H9 (cell line): ENCODE results near the gene MB. TPM values are rescaled to one million over a fixed set of nuclear protein-coding genes. Genes with fewer than 3 reads are reported as not detected.

Experiments used
- DNase-seq: peaks from one replicate; pipeline ENCODE4 v3.0.0-alpha.2; 2017
- H2AFZ ChIP-seq: one replicate; pipeline ENCODE4 v1.6.1; 2013; ENCODE audit warnings: mild to moderate bottlenecking, low read length, control low read depth, moderate library complexity
- H2AK5ac ChIP-seq: 2 replicates; pipeline ENCODE4 v1.6.1; 2013; ENCODE audit warnings: low read length, control low read depth, mixed read lengths; ENCODE audit not compliant: insufficient read length
- H2BK120ac ChIP-seq: one replicate; pipeline ENCODE4 v1.6.1; 2013; ENCODE audit warnings: low read depth, mild to moderate bottlenecking, low read length, control low read depth, inconsistent platforms; ENCODE audit not compliant: poor library complexity, severe bottlenecking
- H2BK12ac ChIP-seq: 2 replicates; pipeline ENCODE4 v1.6.1; 2013; ENCODE audit warnings: low read length, control low read depth, mixed read lengths, low read depth; ENCODE audit not compliant: insufficient read length
- H2BK15ac ChIP-seq: 2 replicates; pipeline ENCODE4 v1.6.1; 2013; ENCODE audit warnings: low read depth, low read length, control low read depth
- H2BK20ac ChIP-seq: one replicate; pipeline ENCODE4 v1.6.1; 2013; ENCODE audit warnings: low read depth, mild to moderate bottlenecking, low read length, control low read depth, inconsistent platforms; ENCODE audit not compliant: poor library complexity, severe bottlenecking
- H2BK5ac ChIP-seq: 2 replicates; pipeline ENCODE4 v1.6.1; 2013; ENCODE audit warnings: low read length, control low read depth, mixed read lengths; ENCODE audit not compliant: insufficient read length
- H3K14ac ChIP-seq: 2 replicates; pipeline ENCODE4 v1.6.1; 2013; ENCODE audit warnings: low read length, control low read depth; ENCODE audit not compliant: insufficient read depth
- H3K18ac ChIP-seq: 2 replicates; pipeline ENCODE4 v1.6.1; 2013; ENCODE audit warnings: low read depth, mild to moderate bottlenecking, mixed read lengths, low read length, control low read depth; ENCODE audit not compliant: insufficient read length
- H3K23ac ChIP-seq: 2 replicates; pipeline ENCODE4 v1.6.1; 2013; ENCODE audit warnings: low read length, control low read depth, mixed read lengths, low read depth; ENCODE audit not compliant: insufficient read length
- H3K23me2 ChIP-seq: 2 replicates; pipeline ENCODE4 v1.6.1; 2013; ENCODE audit warnings: low read depth, mild to moderate bottlenecking, mixed read lengths, low read length, control low read depth; ENCODE audit not compliant: insufficient read length, poor library complexity, severe bottlenecking
- H3K27ac ChIP-seq: 2 replicates; pipeline ENCODE4 v1.5.1; 2013; ENCODE audit warnings: low read length, control low read depth, mixed read lengths, low read depth; ENCODE audit not compliant: insufficient read length
- H3K27me3 ChIP-seq: 2 replicates; pipeline ENCODE4 v1.6.1; 2013; ENCODE audit warnings: low read length, control low read depth, inconsistent platforms; ENCODE audit not compliant: insufficient read depth
- H3K4ac ChIP-seq: 2 replicates; pipeline ENCODE4 v1.6.1; 2013; ENCODE audit warnings: low read depth, mild to moderate bottlenecking, control low read depth, inconsistent platforms, low read length, moderate library complexity
- H3K4me1 ChIP-seq: 2 replicates; pipeline ENCODE4 v1.6.1; 2013; ENCODE audit warnings: low read length, control low read depth, inconsistent platforms; ENCODE audit not compliant: insufficient read depth
- H3K4me2 ChIP-seq: 2 replicates; pipeline ENCODE4 v1.6.1; 2013; ENCODE audit warnings: low read length, control low read depth, mixed read lengths; ENCODE audit not compliant: insufficient read length, insufficient read depth
- H3K56ac ChIP-seq: 2 replicates; pipeline ENCODE4 v1.6.1; 2013; ENCODE audit warnings: low read depth, mild to moderate bottlenecking, mixed read lengths, low read length, control low read depth; ENCODE audit not compliant: insufficient read length
- H3K79me1 ChIP-seq: 2 replicates; pipeline ENCODE4 v1.6.1; 2013; ENCODE audit warnings: low read depth, mild to moderate bottlenecking, moderate library complexity, low read length, control low read depth, inconsistent platforms; ENCODE audit not compliant: insufficient read depth, poor library complexity, severe bottlenecking
- H3K79me2 ChIP-seq: 2 replicates; pipeline ENCODE4 v1.6.1; 2013; ENCODE audit warnings: low read length, control low read depth, inconsistent platforms; ENCODE audit not compliant: insufficient read depth
- H3K9ac ChIP-seq: 2 replicates; pipeline ENCODE4 v1.6.1; 2013; ENCODE audit warnings: low read length, control low read depth, mixed read lengths; ENCODE audit not compliant: insufficient read length; ENCODE audit errors: extremely low read depth
- H3K9me3 ChIP-seq: one replicate; pipeline ENCODE4 v1.6.1; 2013; ENCODE audit warnings: low read depth, low read length, inconsistent platforms; ENCODE audit not compliant: control insufficient read depth
- H3T11ph ChIP-seq: one replicate; pipeline ENCODE4 v1.6.1; 2013; ENCODE audit warnings: mild to moderate bottlenecking, low read length, control low read depth, inconsistent platforms
- H4K20me1 ChIP-seq: one replicate; pipeline ENCODE4 v1.6.1; 2013; ENCODE audit not compliant: control insufficient read depth, insufficient read length, insufficient read depth
- H4K5ac ChIP-seq: 2 replicates; pipeline ENCODE4 v1.6.1; 2013; ENCODE audit warnings: low read depth, mild to moderate bottlenecking, mixed read lengths, low read length, control low read depth; ENCODE audit not compliant: insufficient read length
- H4K8ac ChIP-seq: replicated peaks from 2 replicates; pipeline ENCODE4 v1.6.1; 2013; ENCODE audit warnings: low read length, control low read depth, mixed read lengths, low read depth; ENCODE audit not compliant: insufficient read length
- H4K91ac ChIP-seq: 2 replicates; pipeline ENCODE4 v1.6.1; 2013; ENCODE audit warnings: low read depth, mild to moderate bottlenecking, moderate library complexity, mixed read lengths, low read length, control low read depth; ENCODE audit not compliant: insufficient read length
- H3K27ac Mint-ChIP-seq, 3 experiments: 2 replicates in 2 of 3; 3 replicates in 1 of 3; pipeline ENCODE4 v1.8.0; 2020 to 2021; ENCODE audit warnings: mixed read lengths in 3 of 3, mild to moderate bottlenecking in 1 of 3, moderate library complexity in 1 of 3
- H3K27me3 Mint-ChIP-seq: 2 replicates; pipeline ENCODE4 v1.8.0; 2021; ENCODE audit warnings: low read depth, mild to moderate bottlenecking, moderate library complexity, mixed read lengths
- H3K36me3 Mint-ChIP-seq, 3 experiments: 2 replicates in 2 of 3; 3 replicates in 1 of 3; pipeline ENCODE4 v1.8.0; 2020 to 2021; ENCODE audit warnings: low read depth in 3 of 3, mixed read lengths in 3 of 3; ENCODE audit not compliant: insufficient read depth in 1 of 3
- H3K4me1 Mint-ChIP-seq, 2 experiments: 2 replicates each; pipeline ENCODE4 v1.8.0; 2020; ENCODE audit warnings: mixed read lengths in 2 of 2
- H3K4me3 Mint-ChIP-seq, 2 experiments: 2 replicates in 1 of 2; 3 replicates in 1 of 2; pipeline ENCODE4 v1.8.0; 2020 to 2021; ENCODE audit warnings: mild to moderate bottlenecking in 2 of 2, mixed read lengths in 2 of 2, moderate library complexity in 1 of 2
- H3K9me3 Mint-ChIP-seq, 2 experiments: 2 replicates in 1 of 2; 3 replicates in 1 of 2; pipeline ENCODE4 v1.8.0; 2020; ENCODE audit warnings: mild to moderate bottlenecking in 2 of 2, mixed read lengths in 2 of 2, moderate library complexity in 1 of 2
- WGBS: extraction: QIAGEN DNeasy Blood & Tissue Kit; methylation state at CpG from one replicate; pipeline ENCODE4 v1.1.7; 2013; ENCODE audit warnings: missing lambda C conversion rate, low lambda C conversion rate, mixed read lengths; ENCODE audit not compliant: insufficient read length; ENCODE audit errors: extremely low coverage; 5-methylcytosine and 5-hydroxymethylcytosine counted together
- total RNA-seq: library from RNA; stranded (reverse); gene quantifications from 2 replicates; pipeline ENCODE4 v1.2.1, GENCODE V29; 2021
- TF ChIP-seq, protein P1 (sequence below): fragments of 200-600 bp; sonication (generic); conservative IDR thresholded peaks from 3 replicates; pipeline ENCODE4 v1.8.0; 2021; ENCODE audit warnings: antibody characterized with exemption, mild to moderate bottlenecking

Gene MB
- total RNA-seq, 1 experiment from 2014 or later: 0.55 TPM

DNA sequence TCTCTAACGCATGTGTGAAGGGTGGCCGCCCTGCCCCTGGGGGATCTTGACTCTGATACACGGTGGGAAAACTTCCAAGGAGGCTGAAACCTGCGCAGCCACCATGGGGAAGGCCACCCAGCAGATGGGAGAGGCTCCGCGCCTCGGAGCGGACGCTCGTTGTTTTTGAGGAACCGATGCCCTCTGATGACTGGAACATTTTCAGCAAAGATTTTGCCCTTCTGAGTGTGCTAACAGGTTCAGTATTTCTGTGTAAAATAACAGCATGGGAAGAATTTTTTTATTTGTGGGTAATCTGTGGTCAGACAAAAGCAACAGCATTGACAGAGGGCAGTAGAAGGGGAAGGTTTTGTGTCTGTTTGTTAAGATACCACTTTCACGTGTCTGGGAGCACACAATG is 16.7 kb downstream of the MB start:
- H3K23me2 ChIP-seq: no peaks in the 10 kb centered on the region
- no peak overlapping the region for H3K27ac Mint-ChIP-seq
- H2AK5ac ChIP-seq: no peak overlapping the region
- no peaks in the 10 kb centered on the region for H3K79me1 ChIP-seq
- no peak for DNase-seq
- peaks cover 4 to 10% of the 10 kb centered on the region in 2 experiments; a peak in 3 of 4 replicates for H3K4me1 Mint-ChIP-seq
- no peaks in the 10 kb centered on the region for H3K9me3 Mint-ChIP-seq
- H3K4ac ChIP-seq: no peak overlapping the region
- H3K14ac ChIP-seq: no peak overlapping the region
- no peaks in the 10 kb centered on the region for H3K4me1 ChIP-seq
- no peak overlapping the region for H3K56ac ChIP-seq
- H4K8ac ChIP-seq: no peak overlapping the region
- H3K27me3 ChIP-seq: no peaks in the 10 kb centered on the region
- no peak overlapping the region for H3K23ac ChIP-seq
- no peak overlapping the region for H3T11ph ChIP-seq
- no peak overlapping the region for H4K91ac ChIP-seq
- no peak overlapping the region for H3K9ac ChIP-seq
- no peak overlapping the region for H2BK20ac ChIP-seq
- H3K79me2 ChIP-seq: no peaks in the 10 kb centered on the region
- no peak overlapping the region for H2BK15ac ChIP-seq
- H3K4me3 Mint-ChIP-seq: no peak overlapping the region
- no peaks in the 10 kb centered on the region for H3K9me3 ChIP-seq
- no peak overlapping the region for H4K5ac ChIP-seq
- H3K27me3 Mint-ChIP-seq: no peaks in the 10 kb centered on the region; the same call in 1 of the 2 replicates
- no CpG with 5 or more reads among the region's 12 CpGs for WGBS
- H2BK5ac ChIP-seq: no peak overlapping the region
- no peaks in the 10 kb centered on the region for H4K20me1 ChIP-seq
- no peak overlapping the region for H2BK12ac ChIP-seq
- H3K18ac ChIP-seq: no peak overlapping the region
- TF ChIP-seq, protein P1, sequence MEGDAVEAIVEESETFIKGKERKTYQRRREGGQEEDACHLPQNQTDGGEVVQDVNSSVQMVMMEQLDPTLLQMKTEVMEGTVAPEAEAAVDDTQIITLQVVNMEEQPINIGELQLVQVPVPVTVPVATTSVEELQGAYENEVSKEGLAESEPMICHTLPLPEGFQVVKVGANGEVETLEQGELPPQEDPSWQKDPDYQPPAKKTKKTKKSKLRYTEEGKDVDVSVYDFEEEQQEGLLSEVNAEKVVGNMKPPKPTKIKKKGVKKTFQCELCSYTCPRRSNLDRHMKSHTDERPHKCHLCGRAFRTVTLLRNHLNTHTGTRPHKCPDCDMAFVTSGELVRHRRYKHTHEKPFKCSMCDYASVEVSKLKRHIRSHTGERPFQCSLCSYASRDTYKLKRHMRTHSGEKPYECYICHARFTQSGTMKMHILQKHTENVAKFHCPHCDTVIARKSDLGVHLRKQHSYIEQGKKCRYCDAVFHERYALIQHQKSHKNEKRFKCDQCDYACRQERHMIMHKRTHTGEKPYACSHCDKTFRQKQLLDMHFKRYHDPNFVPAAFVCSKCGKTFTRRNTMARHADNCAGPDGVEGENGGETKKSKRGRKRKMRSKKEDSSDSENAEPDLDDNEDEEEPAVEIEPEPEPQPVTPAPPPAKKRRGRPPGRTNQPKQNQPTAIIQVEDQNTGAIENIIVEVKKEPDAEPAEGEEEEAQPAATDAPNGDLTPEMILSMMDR: no peak
- no peak overlapping the region for H2BK120ac ChIP-seq
- no peak overlapping the region for H3K27ac ChIP-seq
- H2AFZ ChIP-seq: no peak overlapping the region
- H3K4me2 ChIP-seq: no peak overlapping the region
- no peaks in the 10 kb centered on the region for H3K36me3 Mint-ChIP-seq
